Mesenchymal stem cell (in vitro differentiated cells and primary cell): ENCODE data around the gene NDUFAF2.
A peak's percentile ranks its signal among the peaks of the same experiment; 100 is the strongest.
"Not testable (repeated sequence)": the region's sequence is repeated elsewhere in the genome, so short reads cannot be mapped to it uniquely, and the experiment has no call there.

Experiments
- DNase-seq: peaks from one replicate; pipeline ENCODE4 v3.0.0-alpha.2; 2013
- H2AFZ ChIP-seq: one replicate; pipeline ENCODE4 v1.6.1; 2013; ENCODE audit warnings: low read depth, mild to moderate bottlenecking, control low read depth, inconsistent platforms, low read length, moderate library complexity
- H2AK5ac ChIP-seq: 2 replicates; pipeline ENCODE4 v1.6.1; 2013; ENCODE audit warnings: low read length, moderate library complexity, mild to moderate bottlenecking, inconsistent platforms; ENCODE audit not compliant: severe bottlenecking
- H2BK120ac ChIP-seq: one replicate; pipeline ENCODE4 v1.6.1; 2013; ENCODE audit warnings: low read depth, mild to moderate bottlenecking, inconsistent platforms, low read length, moderate library complexity
- H2BK12ac ChIP-seq, 2 experiments: one replicate each; pipeline ENCODE4 v1.6.1; 2013; ENCODE audit warnings: inconsistent platforms in 2 of 2, low read length in 2 of 2, mild to moderate bottlenecking in 2 of 2, moderate library complexity in 2 of 2, control low read depth in 1 of 2
- H2BK15ac ChIP-seq: one replicate; pipeline ENCODE4 v1.6.1; 2013; ENCODE audit warnings: mild to moderate bottlenecking, low read depth, inconsistent platforms; ENCODE audit not compliant: poor library complexity, severe bottlenecking
- H2BK5ac ChIP-seq: 2 replicates; pipeline ENCODE4 v1.6.1; 2013; ENCODE audit warnings: low read depth, mild to moderate bottlenecking, low read length, control low read depth, inconsistent platforms; ENCODE audit not compliant: poor library complexity, severe bottlenecking
- H3K14ac ChIP-seq, 2 experiments: one replicate each; pipeline ENCODE4 v1.6.1; 2013; ENCODE audit warnings: inconsistent platforms in 2 of 2, low read length in 2 of 2, control low read depth in 1 of 2, mild to moderate bottlenecking in 1 of 2, moderate library complexity in 1 of 2
- H3K18ac ChIP-seq, 2 experiments: one replicate each; pipeline ENCODE4 v1.6.1; 2013; ENCODE audit warnings: inconsistent platforms in 2 of 2, low read length in 2 of 2, control low read depth in 1 of 2, low read depth in 1 of 2, mild to moderate bottlenecking in 1 of 2
- H3K23ac ChIP-seq, 2 experiments: one replicate each; pipeline ENCODE4 v1.6.1; 2013; ENCODE audit warnings: inconsistent platforms in 2 of 2, low read length in 2 of 2, mild to moderate bottlenecking in 2 of 2, moderate library complexity in 2 of 2, control low read depth in 1 of 2
- H3K27ac ChIP-seq: 2 replicates; pipeline ENCODE4 v1.5.1; 2013; ENCODE audit warnings: mild to moderate bottlenecking, moderate library complexity, low read length, control low read depth, inconsistent platforms; ENCODE audit not compliant: poor library complexity, severe bottlenecking
- H3K27me3 ChIP-seq, 2 experiments: 2 replicates each; pipeline versions ENCODE4 v1.6.1 to v1.7.0; 2013; ENCODE audit warnings: low read length in 2 of 2, mild to moderate bottlenecking in 2 of 2, moderate library complexity in 2 of 2, control low read depth in 1 of 2, inconsistent platforms in 1 of 2; ENCODE audit not compliant: control insufficient read depth in 1 of 2, insufficient read depth in 1 of 2
- H3K36me3 ChIP-seq, 2 experiments: 2 replicates each; pipeline versions ENCODE4 v1.6.1 to v1.7.0; 2013; ENCODE audit warnings: low read length in 2 of 2, control low read depth in 1 of 2, inconsistent platforms in 1 of 2, low read depth in 1 of 2, mild to moderate bottlenecking in 1 of 2; ENCODE audit not compliant: insufficient read depth in 2 of 2, control insufficient read depth in 1 of 2
- H3K4ac ChIP-seq, 2 experiments: one replicate each; pipeline ENCODE4 v1.6.1; 2013; ENCODE audit warnings: inconsistent platforms in 2 of 2, low read length in 2 of 2, mild to moderate bottlenecking in 2 of 2, moderate library complexity in 2 of 2, control low read depth in 1 of 2, low read depth in 1 of 2
- H3K4me1 ChIP-seq: 2 replicates; pipeline ENCODE4 v1.6.1; 2013; ENCODE audit warnings: low read depth, low read length, control low read depth; ENCODE audit not compliant: control insufficient read depth, insufficient read depth
- H3K4me2 ChIP-seq: 2 replicates; pipeline ENCODE4 v1.6.1; 2013; ENCODE audit warnings: low read length, mild to moderate bottlenecking, inconsistent platforms; ENCODE audit not compliant: poor library complexity, severe bottlenecking
- H3K4me3 ChIP-seq, 2 experiments: 2 replicates each; pipeline versions ENCODE4 v1.5.1 to v1.7.0; 2013; ENCODE audit warnings: low read length in 2 of 2, mild to moderate bottlenecking in 2 of 2, control low read depth in 1 of 2, low read depth in 1 of 2; ENCODE audit not compliant: insufficient read depth in 1 of 2
- H3K79me1 ChIP-seq: replicated peaks from 2 replicates; pipeline ENCODE4 v1.6.1; 2013; ENCODE audit warnings: mild to moderate bottlenecking, control low read depth, low read length, inconsistent platforms; ENCODE audit not compliant: poor library complexity, severe bottlenecking
- H3K9ac ChIP-seq: 2 replicates; pipeline ENCODE4 v1.7.0; 2013; ENCODE audit warnings: mild to moderate bottlenecking, low read length, moderate library complexity
- H3K9me3 ChIP-seq: 2 replicates; pipeline ENCODE4 v1.7.0; 2013; ENCODE audit warnings: mild to moderate bottlenecking, low read length; ENCODE audit not compliant: control insufficient read depth
- H4K8ac ChIP-seq: one replicate; pipeline ENCODE4 v1.6.1; 2013; ENCODE audit warnings: inconsistent platforms, mild to moderate bottlenecking, low read length, moderate library complexity
- H4K91ac ChIP-seq: one replicate; pipeline ENCODE4 v1.6.1; 2013; ENCODE audit warnings: mild to moderate bottlenecking, low read length, inconsistent platforms
- WGBS: methylation state at CpG from one replicate; pipeline ENCODE4 v1.1.7; 2013; ENCODE audit warnings: mixed read lengths; 5-methylcytosine and 5-hydroxymethylcytosine counted together

NDUFAF2 gene

GRCh38 chr5:60982127-60982526 is 37.1 kb downstream of the NDUFAF2 start:
- H2BK12ac ChIP-seq, H3K4me3 ChIP-seq, H3K18ac ChIP-seq, H3K23ac ChIP-seq, H4K91ac ChIP-seq, H3K27me3 ChIP-seq, H2BK120ac ChIP-seq, H3K27ac ChIP-seq, H3K14ac ChIP-seq, H3K36me3 ChIP-seq, H2AFZ ChIP-seq, H3K9ac ChIP-seq, H2BK5ac ChIP-seq, H3K4me1 ChIP-seq, H3K4ac ChIP-seq, H3K9me3 ChIP-seq, H3K4me2 ChIP-seq, H4K8ac ChIP-seq, H2BK15ac ChIP-seq, DNase-seq, H2AK5ac ChIP-seq: not testable (repeated sequence)
- WGBS, result 94% methylated on average over 1 of the region's 3 CpGs
- H3K79me1 ChIP-seq, result peaks cover 25% of the 10 kb centered on the region

- Histone ChIP-seq H4K91ac (no peak overlapping the region), H2AK5ac (no peak overlapping the region), H3K4ac (no peak overlapping the region), H3K27ac (no peak overlapping the region), H3K36me3 (peaks cover 10% of the 10 kb centered on the region in 2 experiments), H3K9ac (no peak overlapping the region), H3K27me3 (no peaks in the 10 kb centered on the region), H3K4me2 (no peak overlapping the region), H3K4me3 (no peak overlapping the region), H3K14ac (no peak overlapping the region), H3K18ac (no peak overlapping the region), H2BK12ac (no peak overlapping the region), H2AFZ (no peak overlapping the region), H2BK5ac (no peak overlapping the region), H3K4me1 (no peaks in the 10 kb centered on the region), H3K79me1 (peaks cover 20% of the 10 kb centered on the region), H3K9me3 (no peaks in the 10 kb centered on the region), H2BK15ac (no peak overlapping the region), H4K8ac (no peak overlapping the region), H3K23ac (no peak overlapping the region), H2BK120ac (no peak overlapping the region)
- DNase-seq, result no peak
- WGBS, result 94% methylated on average over 3 of the region's 4 CpGs
Measured at GRCh38 chr5:60989790-60990189, 44.8 kb downstream of the NDUFAF2 start.

- no peaks in the 10 kb centered on the region for H3K27me3 ChIP-seq
- no peak overlapping the region for H3K9ac ChIP-seq
- H2BK12ac ChIP-seq, result no peak overlapping the region
- H2BK120ac ChIP-seq, result no peak overlapping the region
- H4K91ac ChIP-seq, result no peak overlapping the region
- H3K23ac ChIP-seq, result peak overlapping the region in 1 of 2 experiments; percentile 84
- H3K18ac ChIP-seq, result no peak overlapping the region
- H3K4me3 ChIP-seq, result no peak overlapping the region
- H4K8ac ChIP-seq, result no peak overlapping the region
- 97% methylated on average over 6 of the region's 6 CpGs for WGBS
- peaks cover 1% of the 10 kb centered on the region for H3K4me1 ChIP-seq
- H2AFZ ChIP-seq, result no peak overlapping the region
- no peak overlapping the region for H3K27ac ChIP-seq
- no peak overlapping the region for H3K14ac ChIP-seq
- H3K4ac ChIP-seq, result no peak overlapping the region
- H3K4me2 ChIP-seq, result no peak overlapping the region
- no peak for DNase-seq
- H3K79me1 ChIP-seq, result peaks cover 34% of the 10 kb centered on the region
- no peak overlapping the region for H2BK15ac ChIP-seq
- H2AK5ac ChIP-seq, result no peak overlapping the region
- H2BK5ac ChIP-seq, result no peak overlapping the region
- H3K9me3 ChIP-seq, result no peaks in the 10 kb centered on the region
- H3K36me3 ChIP-seq, result peaks cover 10% of the 10 kb centered on the region in 2 experiments
Measured at GRCh38 chr5:60992871-60993270, 47.9 kb downstream of the NDUFAF2 start.

- no peak overlapping the region for H3K14ac ChIP-seq
- H4K91ac ChIP-seq, result no peak overlapping the region
- peaks cover 1% of the 10 kb centered on the region for H3K4me1 ChIP-seq
- H2BK5ac ChIP-seq, result no peak overlapping the region
- no peak overlapping the region for H3K27ac ChIP-seq
- no peak overlapping the region for H3K4me2 ChIP-seq
- no peak overlapping the region for H2AK5ac ChIP-seq
- WGBS, result 98% methylated on average over 2 of the region's 2 CpGs
- no peak overlapping the region for H3K9ac ChIP-seq
- H3K23ac ChIP-seq, result no peak overlapping the region
- H3K4me3 ChIP-seq, result no peak overlapping the region
- no peak overlapping the region for H4K8ac ChIP-seq
- no peak overlapping the region for H2BK12ac ChIP-seq
- peaks cover 10% of the 10 kb centered on the region in 2 experiments for H3K36me3 ChIP-seq
- peaks cover 34% of the 10 kb centered on the region for H3K79me1 ChIP-seq
- no peak for DNase-seq
- no peak overlapping the region for H2BK120ac ChIP-seq
- no peak overlapping the region for H3K18ac ChIP-seq
- no peaks in the 10 kb centered on the region for H3K27me3 ChIP-seq
- no peaks in the 10 kb centered on the region for H3K9me3 ChIP-seq
- H2AFZ ChIP-seq, result no peak overlapping the region
- H2BK15ac ChIP-seq, result no peak overlapping the region
- H3K4ac ChIP-seq, result no peak overlapping the region
Measured at GRCh38 chr5:60993425-60993824, 48.4 kb downstream of the NDUFAF2 start.
